Measurements from ENCODE around the gene TMIGD3.

Gene TMIGD3

DNA sequence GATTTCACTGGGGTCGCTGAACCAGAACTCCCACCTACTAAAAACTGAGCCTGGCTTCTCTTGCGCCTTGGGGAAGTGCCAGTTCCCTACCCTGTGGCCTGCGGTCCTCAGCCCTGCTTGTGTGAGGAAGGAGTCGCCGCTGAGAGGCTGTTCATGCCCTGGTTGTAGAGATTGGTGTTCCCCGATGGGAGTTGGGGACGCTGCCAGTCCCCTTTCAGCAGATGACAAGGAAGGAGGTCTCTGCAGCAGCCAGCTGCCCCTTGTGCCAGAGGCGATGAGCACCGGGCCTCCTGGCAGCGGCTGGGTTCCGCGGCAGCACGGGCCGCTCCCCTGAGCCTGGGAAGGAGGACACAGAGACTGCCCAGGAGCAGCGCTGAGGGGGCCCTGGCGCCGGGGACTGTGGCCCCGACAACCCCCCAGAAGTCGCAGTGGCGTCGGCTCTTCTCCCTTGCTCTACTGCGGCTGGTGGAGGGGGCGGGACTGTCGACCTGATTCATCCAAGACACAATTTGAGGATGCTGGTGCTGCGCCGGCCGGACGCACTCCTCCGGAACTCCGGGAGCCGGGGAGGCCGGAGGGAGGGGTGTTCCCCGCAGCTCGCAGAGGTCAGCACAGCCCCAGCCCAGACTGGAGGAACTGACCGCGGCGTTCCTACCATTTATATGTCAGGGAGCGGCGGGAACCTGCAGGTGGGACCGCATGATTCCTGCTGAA lies 12.0 kb upstream of the TMIGD3 start:
- FAIRE-seq (no peak), DNase-seq (ENCODE audit: insufficient read length, low spot score) (peak; percentile 17)

DNA sequence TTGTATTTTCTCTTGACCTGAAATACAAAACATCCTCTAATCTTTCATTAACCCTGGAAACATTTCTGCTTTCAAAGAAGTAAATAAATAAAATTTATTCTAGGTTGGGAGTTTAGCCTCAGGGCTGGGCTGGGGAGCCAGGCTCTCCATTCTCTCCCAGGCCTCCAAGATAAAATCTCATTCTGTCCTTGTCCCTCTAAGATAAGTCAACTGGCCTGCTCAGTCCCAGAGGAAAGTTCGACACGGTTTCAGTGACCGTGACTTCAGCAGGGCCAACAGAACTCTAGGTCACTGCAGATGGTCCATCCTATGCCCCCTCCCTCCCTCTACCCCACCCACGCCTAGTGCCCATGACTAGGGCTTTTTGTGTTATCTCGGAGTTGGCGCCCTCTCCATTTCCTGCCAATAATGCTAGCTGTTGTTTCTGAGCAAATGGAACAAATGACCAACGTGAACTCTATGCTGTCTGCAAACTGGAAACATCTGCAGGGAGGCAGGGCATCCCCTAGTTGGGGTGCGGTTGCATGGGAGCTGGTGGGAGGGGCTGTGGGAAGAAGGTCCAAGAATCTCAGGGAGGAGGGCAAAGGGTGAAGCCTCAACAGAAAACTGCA lies 10.1 kb upstream of the TMIGD3 start:
- TF ChIP-seq POLR2A (IDR thresholded peaks at IDR 0.05; ENCODE audit: low read depth, low read length): no peak
- no peak for DNase-seq (ENCODE audit: insufficient read length, low spot score)
- FAIRE-seq: no peak

More for the DNA sequence above, 12.0 kb upstream of the TMIGD3 start:
- TF ChIP-seq POLR2A (IDR thresholded peaks at IDR 0.05; ENCODE audit: low read depth, low read length): no peak

DNA sequence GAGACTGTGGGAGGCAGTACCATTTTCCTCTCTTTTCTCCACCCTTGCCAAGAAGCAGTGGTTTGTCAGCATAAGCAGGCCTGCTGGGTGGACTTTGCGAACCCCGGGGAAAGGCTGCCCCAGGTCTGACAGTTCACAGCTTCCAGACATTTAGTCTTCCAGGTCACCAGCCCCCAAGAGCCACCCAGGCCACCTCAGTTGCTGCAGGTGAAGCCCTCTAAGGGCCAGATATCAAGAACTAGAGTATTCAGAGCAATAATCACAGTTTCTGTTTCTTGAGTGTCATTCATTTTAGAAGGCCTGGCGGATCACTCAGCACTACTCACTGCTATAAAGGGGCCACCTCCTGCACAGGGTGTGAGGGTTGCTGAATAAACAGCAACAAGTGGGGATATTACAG lies 9.5 kb upstream of the TMIGD3 start:
- TF ChIP-seq POLR2A (IDR thresholded peaks at IDR 0.05; ENCODE audit: low read depth, low read length): no peak
- FAIRE-seq: no peak
- DNase-seq (ENCODE audit: insufficient read length, low spot score): no peak

DNA sequence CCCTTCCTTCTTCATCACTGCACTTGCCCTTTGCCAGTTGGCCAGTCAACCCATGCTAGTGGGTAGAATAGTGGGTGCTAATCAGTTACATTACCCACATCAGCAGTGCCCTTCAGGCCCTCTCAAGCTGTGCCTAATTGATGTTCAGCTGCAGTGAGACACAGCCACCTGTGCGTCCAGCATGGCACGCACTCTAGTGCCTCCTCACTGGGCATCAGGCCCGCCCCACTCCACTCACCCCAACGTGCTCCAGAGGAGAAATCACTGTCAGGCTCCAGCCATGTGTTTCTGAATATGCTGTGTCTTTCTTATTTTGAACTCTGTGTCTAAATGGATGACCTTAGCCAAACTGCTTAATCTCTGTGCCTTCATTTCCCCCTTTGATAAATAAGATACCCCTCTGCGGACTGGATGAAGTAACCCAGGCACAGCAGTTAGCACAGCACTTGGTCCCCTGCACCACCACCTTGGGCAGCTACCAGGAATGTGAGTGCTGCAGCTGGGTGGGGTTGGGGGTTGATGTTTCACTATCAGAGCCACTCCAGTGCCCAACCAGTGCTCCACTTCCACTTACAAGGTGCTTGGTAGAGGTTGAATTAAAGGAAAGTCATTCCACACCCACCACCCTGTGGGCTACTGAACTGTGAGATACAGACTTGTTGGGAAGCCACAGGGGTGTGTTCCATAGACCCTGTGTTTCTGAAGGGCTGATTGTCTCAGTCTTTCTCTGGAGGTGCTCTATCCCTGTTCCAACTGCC lies 8.9 kb upstream of the TMIGD3 start:
- FAIRE-seq: no peak
- TF ChIP-seq POLR2A (IDR thresholded peaks at IDR 0.05; ENCODE audit: low read depth, low read length): no peak

DNA sequence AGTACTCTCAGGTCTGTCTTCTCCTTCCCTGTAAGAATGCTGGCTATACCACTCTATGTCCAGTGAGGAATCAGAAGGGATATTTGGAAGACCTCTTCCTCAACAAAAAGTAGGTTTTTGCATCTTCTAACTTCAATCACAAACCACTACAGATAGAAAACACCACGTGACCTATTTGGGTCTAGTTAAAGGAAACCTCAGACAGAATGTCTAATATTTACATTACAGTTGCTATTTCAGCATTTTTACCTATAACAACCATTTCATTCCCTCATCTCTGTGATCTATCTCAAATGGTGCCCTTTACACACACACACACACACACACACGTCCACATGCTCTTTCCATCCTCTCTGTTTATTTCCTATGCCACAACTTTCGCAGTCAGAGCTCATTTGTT lies 7.9 kb upstream of the TMIGD3 start:
- FAIRE-seq (no peak), DNase-seq (ENCODE audit: insufficient read length, low spot score) (no peak)
- no peak for TF ChIP-seq POLR2A (IDR thresholded peaks at IDR 0.05; ENCODE audit: low read depth, low read length)

More for the DNA sequence above, 8.9 kb upstream of the TMIGD3 start:
- DNase-seq (ENCODE audit: insufficient read length, low spot score): no peak

DNA sequence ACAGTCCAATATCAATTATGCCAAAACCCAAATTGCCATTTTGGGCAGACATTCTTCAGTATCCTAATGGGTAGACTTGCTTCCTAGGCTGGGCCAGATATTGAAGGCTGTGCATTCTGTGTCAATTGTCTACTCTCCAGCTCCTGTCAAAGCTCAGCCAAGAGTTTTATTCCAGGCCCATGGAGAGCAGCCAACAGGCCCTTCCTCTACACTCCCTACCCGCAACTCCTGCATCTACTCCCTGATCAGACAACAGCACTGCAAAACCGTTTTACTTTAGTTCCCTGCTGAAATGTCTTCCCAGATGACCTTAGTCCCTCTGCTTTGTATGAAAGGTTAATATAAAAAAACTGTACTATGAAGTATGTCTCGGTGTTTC lies 6.6 kb upstream of the TMIGD3 start:
- no peak for FAIRE-seq
- TF ChIP-seq POLR2A (IDR thresholded peaks at IDR 0.05; ENCODE audit: low read depth, low read length): no peak
- no peak for DNase-seq (ENCODE audit: insufficient read length, low spot score)

DNA sequence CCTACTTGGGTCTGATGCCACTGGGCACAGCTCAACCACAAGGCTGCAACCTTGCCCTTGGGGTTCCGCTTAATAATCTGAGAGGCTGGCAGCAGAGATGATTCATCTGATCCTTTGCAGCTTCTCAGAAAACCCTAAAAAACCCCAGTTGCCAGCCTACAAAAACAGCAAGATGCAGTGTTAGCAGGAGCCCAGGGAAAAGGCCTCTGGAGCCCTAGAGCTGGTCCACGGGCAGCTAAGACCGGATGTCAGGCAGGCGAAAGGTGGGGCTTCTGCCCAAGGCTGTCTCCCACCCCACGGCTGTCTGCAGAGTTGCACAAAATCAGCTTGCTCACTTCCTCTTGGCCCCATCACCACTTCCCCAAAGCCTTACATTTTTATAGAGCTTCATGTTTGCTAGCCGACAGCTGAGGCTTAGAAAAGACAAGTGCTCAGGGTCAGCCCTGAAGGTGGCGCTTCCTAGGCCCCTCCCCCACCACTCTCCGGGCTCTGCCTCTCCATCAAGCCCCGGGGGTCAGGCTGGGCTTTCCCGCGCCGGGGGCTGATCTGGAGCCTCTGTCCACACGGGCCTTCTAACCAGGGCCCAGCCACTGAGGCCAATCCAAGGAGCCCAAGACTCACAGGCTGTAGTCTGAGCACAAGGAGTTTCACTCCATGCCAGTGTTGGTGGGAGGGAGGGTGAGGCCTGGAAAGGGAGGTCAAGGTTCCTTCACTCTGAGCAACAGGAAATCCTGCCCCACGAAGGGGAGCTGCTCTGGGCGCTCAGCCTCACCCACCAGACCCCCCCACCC lies 4.2 kb upstream of the TMIGD3 start:
- FAIRE-seq: no peak
- DNase-seq (ENCODE audit: insufficient read length, low spot score): peak; percentile 52
- TF ChIP-seq POLR2A (IDR thresholded peaks at IDR 0.05; ENCODE audit: low read depth, low read length): 0 out of 2 replicates have a peak, but pooled peaks have one; percentile 10

DNA sequence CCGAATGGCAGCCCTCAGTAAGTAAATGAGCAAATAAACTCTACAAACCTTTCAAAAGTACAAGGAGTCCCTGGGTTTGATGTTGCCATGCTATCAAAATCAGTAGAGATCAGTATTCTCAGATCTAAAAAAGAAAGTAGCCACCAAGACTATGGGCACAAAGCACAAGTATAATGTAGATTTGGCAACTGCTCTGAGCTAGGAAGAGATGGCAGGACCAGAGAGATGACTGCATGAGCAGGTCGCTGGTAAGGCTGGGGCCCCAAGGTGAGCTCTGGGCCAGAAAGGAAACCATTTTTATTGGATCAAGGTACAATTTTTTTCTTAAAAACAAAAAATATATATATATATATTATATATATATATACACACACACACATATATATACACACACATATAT lies 3.1 kb upstream of the TMIGD3 start:
- DNase-seq (ENCODE audit: insufficient read length, low spot score): no peak
- no peak for TF ChIP-seq POLR2A (IDR thresholded peaks at IDR 0.05; ENCODE audit: low read depth, low read length)
- no peak for FAIRE-seq

DNA sequence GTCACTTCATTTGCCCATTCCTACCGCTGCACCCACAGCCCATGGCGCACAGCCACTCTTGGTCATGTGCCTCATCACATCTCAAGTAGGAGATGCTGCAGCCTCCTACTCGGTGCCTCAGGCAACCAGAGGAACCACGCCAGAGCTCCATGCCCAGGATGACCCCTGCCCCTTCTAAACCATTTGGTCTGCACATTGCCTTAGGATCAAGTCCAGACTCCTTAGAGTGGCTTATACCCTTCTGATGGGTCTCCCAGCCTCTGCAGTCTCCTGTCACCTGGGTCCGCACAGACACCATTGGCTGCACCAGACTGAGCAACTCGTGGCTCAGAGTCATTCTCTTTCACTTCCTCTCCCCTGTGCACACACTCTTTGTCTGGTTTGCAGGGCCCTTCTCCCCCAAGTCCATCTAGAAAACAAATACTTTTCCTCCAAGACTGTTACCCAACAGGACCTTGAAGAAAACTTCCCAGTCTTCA lies 2.2 kb upstream of the TMIGD3 start:
- DNase-seq (ENCODE audit: insufficient read length, low spot score) (no peak), FAIRE-seq (no peak)
- TF ChIP-seq POLR2A (IDR thresholded peaks at IDR 0.05; ENCODE audit: low read depth, low read length): no peak

DNA sequence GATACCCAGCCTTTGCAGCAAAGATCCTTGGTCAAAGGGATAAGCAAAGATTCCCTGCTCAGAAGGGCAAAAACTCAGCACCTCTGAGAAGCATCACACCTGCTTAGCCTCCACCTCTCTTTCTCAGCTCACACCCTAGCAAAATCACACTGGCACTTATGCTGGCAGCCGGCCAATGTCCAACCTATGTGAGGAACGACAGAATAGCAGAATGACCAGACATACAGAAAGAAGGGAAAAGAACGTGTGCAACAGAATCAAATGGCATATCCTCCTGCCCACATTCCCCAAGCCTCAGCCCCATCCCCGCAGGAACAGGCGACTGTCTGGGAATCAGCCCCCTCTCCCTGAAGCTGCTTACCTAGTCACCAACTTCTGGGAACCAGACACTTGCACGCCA lies 664 bp upstream of the TMIGD3 start:
- TF ChIP-seq POLR2A (IDR thresholded peaks at IDR 0.05; ENCODE audit: low read depth, low read length): no peak
- FAIRE-seq (no peak), DNase-seq (ENCODE audit: insufficient read length, low spot score) (no peak)

DNA sequence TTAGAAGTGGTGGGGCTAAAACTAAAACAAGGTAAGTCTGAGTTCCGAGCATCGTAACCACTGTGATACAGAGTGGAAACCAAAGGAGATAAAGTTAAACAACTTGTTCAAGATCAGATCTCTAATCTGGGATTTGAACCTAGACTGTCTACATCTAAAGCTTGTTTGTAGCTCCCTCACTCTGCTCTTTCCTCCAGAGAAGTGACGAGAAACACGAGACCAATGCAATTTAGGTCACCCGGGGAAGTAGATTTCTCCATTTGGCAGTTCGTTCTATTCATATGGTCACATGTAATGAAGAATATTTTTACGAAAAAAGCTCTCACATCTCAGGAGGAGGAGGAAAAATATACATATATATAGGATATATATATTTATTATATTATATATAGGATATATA lies 1.8 kb downstream of the TMIGD3 start:
- no peak for DNase-seq (ENCODE audit: insufficient read length, low spot score)
- FAIRE-seq: no peak
- no peak for TF ChIP-seq POLR2A (IDR thresholded peaks at IDR 0.05; ENCODE audit: low read depth, low read length)

DNA sequence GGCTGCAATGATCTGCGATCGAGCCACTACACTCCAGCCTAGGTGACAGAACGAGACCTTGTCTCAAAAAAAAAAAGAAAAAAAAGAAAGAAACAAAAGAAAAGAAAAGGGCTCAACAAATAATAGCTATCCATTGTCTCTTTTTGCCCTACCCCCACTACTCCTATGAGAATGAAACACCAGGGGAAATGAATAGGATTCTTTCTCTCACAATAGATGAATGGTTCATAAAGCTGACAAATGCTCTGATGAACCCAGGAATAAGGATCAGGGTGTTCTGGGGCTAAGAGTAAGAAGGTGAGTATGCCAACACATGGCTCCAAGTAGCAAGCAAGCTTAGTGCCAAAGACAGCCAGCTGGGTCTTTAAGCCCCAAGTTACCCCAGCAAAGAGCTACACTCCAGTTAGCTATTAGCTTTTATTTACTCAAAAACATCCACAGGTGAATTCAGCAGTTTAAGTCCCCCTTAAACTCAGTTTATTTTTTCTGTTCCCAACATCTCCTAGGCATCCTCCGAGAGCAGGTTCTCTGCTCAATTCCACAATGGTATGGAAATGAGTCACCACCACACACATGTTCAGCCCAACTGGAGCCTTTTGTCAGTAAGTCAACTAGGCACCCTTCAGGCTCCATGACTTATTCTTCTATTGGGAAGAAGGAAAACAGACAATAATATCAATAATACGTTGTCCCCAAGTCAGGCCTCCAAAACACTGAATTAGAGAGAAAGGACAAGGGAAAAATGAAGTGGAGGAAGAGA lies 4.2 kb downstream of the TMIGD3 start:
- DNase-seq (ENCODE audit: insufficient read length, low spot score) (no peak), FAIRE-seq (no peak)
- no peak for TF ChIP-seq POLR2A (IDR thresholded peaks at IDR 0.05; ENCODE audit: low read depth, low read length)

DNA sequence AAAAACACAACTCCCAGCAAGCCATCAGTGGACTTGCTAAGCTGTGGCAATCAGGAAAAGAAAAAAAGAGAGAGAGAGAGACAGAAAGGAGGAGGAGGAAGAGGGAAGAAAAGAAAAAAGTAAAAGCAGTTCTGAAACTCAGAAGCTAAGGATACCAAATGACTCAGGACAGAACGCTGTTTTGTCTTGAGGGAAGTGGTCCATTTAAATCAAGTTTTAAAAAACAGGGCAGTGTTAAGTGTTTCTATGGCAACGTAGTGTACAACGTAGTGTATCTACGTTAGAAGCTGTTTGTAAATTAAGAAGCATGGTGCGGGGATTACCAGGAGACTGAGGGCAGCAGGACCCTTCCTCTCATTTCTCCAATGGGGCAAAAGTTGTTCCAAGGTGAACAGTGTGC lies 5.8 kb downstream of the TMIGD3 start:
- DNase-seq (ENCODE audit: insufficient read length, low spot score) (no peak), FAIRE-seq (no peak)
- TF ChIP-seq POLR2A (IDR thresholded peaks at IDR 0.05; ENCODE audit: low read depth, low read length): no peak

All from H54 (cell line).